NB4 (cell line): Measurements from ENCODE around the gene CCDC88C.

Experiments used
- CTCF ChIP-seq: IDR thresholded peaks from one replicate; pipeline ENCODE4 v1.5.1; 2012; ENCODE audit warnings: low read depth, low read length
- POLR2A ChIP-seq: IDR thresholded peaks from 2 replicates; pipeline ENCODE4 v1.6.1; 2011; ENCODE audit warnings: mild to moderate bottlenecking; ENCODE audit not compliant: insufficient read length; ENCODE audit errors: extremely low read depth

GRCh38 chr14:91252871-91253794 is 164.5 kb downstream of the CCDC88C start:
- no peak for TF ChIP-seq POLR2A
- TF ChIP-seq CTCF: no peak
